EH (cell line): ENCODE measurements around the gene HMX3.

ENCODE experiments used
- DNase-seq: peaks from one replicate; pipeline ENCODE4 v3.0.0-alpha.2; 2015; ENCODE audit warnings: low read depth

HMX3 gene

DNA sequence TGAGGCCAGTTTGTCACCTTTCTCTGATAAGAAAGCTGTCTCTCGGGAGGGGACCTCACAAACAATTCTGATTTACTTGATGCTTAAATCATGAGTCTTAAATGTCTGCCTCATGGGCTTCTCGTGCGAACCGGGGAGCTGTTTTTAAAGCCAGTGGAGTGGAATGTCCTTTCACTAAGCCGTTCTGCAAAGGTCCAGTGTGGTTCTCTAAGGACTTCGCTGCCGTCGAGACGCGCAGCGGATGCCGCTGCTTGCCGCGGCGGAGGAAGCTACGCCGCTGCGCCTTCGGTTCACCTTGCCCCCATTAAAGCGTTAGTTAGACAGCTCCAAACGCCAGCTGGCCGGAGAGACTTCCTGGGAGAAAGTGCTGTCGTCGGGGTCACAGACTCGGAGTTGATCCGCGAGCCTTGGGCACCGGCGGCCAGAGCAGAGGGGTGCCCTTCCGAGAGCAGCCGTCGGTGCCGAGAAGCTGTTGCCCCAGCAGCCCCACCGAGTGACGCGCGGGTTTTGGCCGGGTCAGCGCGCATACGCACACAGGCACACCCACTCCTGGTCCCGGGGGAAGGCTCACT lies 1.3 kb upstream of the HMX3 start:
- DNase-seq: no peak

DNA sequence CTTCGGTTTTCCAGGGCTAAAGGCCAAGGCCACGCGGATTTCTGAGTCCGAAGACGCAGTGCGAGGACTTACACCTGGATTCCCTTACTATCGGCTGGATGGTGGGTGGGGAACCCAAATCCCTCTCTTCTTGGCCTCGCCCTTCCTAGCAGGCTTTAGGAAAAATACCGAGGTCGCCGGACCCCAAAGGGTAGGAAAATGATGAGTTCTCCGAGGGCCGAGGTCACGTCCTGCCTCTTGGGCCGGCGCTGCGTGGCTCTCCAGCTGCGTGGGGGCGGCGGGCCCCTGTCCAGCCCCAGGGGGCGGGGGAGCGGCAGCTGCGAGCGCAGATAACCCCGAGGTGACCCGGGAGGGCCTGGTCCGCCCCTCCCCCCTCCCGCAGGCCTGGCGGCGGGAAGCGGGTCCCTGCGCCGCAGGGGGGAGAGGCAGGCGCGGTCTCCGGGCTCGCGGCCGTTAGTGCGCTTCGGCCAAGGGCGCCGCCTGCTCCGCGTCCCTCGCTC lies 805 bp upstream of the HMX3 start:
- DNase-seq: no peak

DNA sequence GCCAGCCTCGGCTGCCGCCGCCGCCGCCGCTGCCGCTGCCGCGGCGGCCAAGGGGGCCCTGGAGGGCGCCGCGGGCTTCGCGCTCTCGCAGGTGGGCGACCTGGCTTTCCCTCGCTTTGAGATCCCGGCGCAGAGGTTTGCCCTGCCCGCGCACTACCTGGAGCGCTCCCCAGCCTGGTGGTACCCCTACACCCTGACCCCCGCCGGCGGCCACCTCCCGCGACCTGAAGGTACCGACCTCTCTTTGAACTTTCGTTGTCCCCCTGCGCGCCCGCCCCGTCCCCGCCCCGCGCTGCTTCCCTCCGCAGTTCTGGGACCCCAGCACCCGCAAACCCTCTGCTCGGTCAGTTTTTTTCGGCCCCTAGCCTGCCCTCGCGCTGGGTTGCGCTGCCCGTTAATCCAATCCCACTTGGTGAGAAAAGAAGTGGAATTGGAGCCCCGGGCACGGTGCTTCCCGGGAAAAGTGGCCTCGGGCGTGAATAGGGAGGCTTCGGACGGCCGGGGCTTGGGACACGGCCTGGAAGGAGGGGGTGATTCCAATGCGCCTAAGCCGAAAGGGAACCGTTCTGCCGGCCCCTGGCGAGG lies 543 bp downstream of the HMX3 start:
- no peak for DNase-seq

DNA sequence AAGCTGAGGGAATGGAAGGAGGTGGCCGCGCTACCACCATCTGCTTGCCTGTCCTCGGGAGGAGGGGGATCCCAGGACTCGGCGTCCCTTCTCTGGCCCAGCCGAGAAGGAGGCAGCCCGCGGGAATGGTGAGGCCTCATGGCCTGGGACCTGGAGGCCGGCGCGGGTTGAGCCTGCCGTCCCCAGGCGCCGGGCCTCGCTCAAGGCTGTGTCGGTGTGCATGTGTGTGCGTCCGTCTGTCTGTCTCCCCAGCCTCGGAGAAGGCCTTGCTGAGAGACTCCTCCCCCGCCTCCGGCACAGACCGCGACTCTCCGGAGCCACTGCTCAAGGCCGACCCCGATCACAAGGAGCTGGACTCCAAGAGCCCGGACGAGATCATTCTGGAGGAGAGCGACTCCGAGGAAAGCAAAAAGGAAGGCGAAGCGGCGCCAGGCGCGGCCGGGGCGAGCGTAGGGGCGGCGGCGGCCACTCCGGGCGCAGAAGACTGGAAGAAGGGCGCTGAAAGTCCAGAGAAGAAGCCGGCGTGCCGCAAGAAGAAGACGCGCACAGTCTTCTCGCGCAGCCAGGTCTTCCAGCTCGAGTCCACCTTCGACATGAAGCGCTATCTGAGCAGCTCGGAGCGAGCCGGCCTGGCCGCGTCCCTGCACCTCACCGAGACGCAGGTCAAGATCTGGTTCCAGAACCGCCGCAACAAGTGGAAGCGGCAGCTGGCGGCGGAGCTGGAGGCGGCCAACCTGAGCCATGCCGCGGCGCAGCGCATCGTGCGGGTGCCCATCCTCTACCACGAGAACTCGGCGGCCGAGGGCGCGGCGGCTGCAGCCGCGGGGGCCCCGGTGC lies 1.3 kb downstream of the HMX3 start:
- DNase-seq: peak; percentile 28

DNA sequence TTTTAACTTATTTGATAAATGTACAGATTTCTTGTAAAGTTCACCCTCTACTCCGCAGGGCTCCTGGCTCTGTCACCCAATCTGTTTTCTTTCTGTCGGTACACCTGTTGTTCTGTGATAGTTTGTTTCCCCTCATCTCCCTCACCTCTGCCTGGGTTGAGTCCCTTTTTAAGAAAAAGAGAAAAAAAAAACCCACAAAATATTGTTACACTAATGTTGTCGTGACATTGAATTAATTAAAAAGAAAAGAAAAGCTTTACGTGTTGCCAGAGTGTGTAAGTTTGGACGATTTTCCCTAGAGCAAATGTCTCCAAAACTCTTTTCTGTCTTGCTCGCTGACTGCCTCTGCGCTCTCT lies 3.4 kb downstream of the HMX3 start:
- no peak for DNase-seq

DNA sequence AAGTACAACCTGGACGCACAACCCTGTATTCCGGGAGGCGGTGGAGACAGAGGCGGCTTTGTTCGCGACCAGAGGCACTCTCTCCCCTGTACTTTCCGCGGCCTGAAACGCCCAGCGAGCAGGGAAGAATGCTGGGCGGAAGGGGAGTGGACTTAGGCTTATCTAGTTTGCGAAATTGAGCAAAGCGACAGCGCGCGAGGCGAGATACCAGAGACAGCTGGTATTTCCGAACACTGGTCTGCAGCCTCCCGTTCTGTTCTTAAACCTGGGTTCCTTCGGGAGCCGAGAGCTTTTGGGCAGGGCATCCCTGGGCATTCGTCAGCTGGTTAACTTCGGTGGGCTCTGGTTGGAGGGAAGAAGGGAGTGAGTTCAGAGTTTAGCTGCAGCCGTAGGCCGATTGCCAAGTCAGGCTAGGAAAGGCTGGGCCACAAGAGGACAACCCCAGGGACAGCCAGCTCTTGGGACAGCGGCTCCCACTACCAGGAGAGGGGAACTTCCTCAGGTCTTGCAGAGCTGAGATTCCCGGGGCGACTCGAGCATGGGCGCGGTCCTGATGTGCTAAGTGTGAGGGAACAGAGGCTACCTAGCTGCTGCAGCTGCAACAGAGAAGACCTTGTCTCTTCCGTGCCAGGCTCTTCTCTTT lies 3.9 kb downstream of the HMX3 start:
- no peak for DNase-seq

DNA sequence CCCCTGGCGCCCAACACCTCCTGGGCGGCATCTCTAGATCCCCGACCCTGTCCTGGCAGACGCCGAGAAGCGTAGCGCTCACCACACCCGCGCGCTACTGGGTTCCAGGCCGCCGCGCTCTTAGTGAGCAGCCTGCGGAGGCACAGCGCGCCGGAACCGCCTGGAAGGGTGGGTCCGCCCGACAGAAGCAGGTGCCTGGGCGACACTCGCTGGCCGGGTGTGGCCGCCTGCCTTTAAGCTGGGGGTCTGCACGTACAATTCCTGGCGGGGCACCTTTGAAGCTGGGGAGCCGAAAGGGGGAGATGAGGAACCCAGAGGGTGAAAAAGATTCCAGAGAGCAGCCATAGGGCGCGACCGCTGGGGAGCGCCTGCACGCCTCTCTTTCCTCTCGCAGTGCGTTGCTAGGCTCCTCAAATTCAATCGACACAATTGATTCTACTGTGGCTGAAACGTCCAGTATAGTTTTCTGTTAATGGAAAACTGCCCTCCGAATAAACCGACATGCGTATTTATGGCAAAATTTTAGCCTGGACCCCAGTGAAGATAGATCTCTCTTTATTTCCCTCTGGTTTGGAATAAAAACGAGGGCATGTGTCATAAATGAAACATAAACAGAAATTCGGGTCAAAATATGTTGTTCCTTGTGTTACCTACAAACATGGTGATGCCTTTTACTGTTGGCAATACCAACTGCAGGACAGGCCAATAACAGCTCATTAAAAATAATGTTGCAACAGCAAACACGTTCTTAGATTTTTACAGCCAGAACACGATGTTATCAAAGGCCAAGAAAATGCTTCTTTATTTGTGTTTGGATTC lies 4.6 kb downstream of the HMX3 start:
- no peak for DNase-seq

DNA sequence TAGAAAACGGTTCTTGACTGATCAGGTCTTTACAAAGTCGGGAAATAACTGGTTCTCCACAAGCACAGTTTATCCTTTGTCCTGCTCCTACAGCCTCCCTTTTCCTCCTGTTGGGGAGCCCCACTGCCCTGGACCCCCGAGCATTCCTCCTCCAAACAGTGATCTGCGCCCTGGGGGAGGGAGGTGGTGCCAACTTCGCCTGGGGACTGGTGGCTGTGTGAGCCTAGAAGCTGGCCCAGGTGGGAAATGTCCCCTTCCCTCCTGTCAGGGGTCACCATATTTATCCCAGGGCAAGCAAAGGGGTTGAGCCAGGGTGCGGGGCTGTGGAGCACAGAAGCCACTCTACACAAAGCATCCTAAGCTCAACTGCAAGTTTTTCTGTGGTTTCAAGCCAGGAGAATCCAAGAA lies 5.2 kb downstream of the HMX3 start:
- no peak for DNase-seq

DNA sequence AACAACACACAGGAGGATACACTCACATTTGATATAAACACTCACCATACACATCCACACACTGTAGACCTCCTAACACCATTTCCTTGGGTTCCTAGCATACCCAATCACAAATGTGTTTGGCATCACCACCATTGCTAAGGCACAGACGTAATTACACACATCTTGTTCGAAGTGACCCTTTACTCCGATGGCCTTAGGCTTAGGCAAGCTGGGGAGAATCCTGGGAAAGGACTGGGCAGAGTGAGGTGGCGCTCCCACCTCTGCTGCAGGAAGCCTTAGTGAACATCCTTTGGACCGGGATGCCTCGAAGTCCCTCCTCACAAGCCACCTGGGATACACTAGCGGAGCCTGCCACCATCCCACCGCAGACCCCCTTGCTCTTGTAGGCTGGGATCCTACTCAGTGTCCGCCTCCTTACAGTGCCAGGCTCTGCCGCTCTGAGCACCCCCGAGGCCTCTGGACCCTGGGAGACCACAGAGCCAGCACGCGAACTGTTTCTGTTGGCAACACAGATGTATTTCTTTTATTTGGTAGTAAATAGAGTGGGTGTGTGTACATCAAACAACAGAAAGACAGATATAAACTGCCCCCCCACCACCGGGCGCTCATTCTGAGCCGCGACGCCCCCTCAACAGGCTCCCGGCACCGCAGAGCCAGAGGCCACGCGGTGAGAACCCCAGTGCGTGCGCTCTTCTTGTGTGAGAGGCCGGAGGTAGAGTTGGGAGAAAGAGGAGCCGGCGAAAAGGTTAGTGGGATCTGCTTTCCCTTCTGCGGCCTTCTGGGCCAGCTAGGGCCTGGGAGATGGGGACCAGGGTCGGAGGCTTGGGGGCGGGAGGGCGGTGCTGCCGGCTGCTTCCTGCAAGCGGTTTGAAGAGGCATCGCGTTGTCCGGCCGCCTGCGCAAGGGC lies 6.3 kb downstream of the HMX3 start:
- no peak for DNase-seq

DNA sequence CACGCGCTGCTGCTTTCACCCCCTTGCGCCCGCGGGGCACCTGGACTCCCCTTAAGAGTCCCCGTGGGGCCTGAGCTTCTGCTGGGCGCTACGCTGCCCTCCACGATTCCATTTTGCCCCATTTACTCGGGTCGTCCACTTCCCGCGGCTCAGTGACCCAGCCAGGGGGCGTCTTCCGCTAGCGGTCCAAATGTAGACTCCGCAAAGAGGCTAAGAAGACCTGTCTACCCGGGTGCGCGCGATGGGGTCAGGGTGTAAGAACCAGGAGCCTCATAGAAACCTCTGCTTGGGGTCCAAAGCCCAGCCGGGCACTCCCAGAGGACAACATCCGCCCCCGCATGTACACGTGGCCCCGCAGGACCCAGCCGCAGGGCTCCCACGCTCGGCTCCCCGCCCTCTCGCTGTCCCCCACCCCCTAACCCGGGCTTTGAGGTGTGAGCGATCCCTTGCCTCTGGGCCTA lies 7.0 kb downstream of the HMX3 start:
- DNase-seq: no peak

DNA sequence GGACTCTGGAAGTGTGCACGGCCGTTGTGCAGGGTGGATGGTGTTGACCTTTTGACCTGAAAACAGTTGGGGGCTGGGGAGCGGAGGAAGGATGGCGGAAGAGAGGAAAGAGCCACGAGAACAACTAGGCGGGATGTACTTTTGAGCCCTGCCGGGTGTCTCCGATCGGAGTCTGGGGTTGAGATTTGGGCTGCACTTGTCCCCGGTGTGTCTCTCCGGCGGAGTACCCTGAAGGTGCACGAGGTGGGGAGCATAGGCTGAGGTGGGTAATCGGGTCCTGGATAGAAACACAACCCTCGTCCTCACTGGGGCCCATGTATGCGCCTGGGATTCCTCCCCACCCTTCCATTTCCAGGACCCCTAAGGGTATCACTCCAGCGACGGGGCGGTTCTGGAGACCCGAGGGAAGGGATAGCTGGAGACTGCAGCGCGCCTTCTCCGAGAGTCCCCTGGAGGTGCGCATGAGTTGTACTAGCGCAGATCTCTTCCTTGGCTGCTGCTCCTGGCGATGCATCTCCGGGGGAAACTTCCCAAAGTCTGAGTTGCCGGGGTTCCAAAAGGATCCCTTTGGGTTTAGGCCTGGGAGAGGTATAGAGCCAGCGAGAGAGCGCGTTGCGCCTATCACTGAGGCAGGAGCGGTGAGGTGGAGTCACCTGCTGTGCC lies 7.5 kb downstream of the HMX3 start:
- no peak for DNase-seq

DNA sequence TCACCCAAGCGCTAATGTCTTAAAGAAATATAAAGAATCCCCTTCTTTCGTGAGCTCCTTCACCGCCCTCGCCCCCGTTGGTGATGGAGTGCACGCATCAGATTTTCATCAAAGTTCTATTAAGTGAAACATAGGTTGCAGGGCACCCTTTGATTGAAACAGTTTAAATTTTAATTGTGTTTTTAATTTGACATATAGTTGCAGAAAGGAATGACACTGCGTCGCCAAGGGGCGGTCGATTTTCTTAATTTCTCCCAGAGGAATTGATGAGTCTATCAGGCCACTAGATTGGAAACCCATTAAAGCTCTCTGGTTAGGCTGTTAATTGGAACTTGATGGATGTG lies 8.0 kb downstream of the HMX3 start:
- DNase-seq: no peak

DNA sequence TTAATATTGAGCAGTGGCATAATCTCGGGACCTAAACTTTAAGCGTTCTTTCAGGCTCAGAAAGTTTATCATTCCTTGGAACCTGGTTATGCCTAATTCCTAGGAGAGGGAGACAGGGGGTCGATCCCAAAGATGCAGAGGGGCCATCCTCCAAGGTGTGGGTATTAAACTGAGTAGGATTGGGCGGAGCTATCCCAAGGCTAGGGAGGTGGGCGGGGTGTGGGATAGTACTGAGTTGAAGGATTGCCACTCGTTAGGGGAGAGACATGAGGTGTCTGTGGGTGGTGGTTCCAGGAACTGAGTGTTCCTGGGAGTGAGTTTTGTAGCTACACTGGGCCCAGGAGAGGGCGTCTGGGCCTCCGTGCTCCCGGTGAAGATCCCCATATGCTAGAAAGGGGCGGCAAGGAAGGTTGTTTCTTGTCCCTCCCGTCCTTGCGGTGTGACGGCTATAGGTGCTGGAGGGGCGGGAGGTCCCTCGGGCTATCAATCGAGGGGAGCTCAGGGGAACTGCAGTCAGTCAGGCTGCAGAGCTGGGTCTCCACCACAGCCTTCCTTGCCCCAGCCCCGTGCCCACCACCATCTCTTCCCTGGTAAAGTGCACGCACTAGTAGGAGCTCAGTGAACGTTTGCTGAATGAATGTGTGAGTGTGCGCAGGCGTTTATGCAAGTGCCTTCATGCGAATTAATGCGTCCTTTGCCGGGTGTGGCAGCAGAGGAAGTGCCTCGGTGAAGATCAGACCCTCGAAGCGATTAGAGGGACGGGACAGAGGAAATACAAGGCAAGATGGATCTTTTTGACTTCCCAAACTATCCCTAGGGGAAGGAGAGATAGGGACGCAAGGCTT lies 9.1 kb downstream of the HMX3 start:
- no peak for DNase-seq

DNA sequence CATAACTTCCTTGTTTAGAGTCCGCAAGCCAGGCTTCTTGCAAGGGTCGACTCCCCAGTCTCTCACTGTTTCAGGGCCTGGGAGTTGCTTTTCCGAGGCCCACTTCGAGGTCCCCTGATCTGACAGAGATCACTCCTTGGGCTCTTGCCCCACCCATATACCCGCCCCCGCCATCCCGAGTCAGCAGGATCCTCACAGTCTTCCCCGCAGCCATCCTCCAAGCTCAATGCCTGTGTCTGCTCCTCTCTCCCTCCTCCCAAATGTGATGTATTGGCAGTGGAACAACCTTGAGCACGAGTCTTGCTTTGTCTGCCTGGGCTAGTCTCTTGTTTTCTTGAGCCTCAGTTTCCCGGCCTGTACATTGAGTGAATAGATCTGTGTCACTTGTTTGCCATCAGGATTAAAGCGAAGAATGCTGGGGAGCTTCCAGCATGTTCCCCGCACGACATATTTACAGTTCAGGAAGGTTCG lies 9.8 kb downstream of the HMX3 start:
- DNase-seq: no peak

DNA sequence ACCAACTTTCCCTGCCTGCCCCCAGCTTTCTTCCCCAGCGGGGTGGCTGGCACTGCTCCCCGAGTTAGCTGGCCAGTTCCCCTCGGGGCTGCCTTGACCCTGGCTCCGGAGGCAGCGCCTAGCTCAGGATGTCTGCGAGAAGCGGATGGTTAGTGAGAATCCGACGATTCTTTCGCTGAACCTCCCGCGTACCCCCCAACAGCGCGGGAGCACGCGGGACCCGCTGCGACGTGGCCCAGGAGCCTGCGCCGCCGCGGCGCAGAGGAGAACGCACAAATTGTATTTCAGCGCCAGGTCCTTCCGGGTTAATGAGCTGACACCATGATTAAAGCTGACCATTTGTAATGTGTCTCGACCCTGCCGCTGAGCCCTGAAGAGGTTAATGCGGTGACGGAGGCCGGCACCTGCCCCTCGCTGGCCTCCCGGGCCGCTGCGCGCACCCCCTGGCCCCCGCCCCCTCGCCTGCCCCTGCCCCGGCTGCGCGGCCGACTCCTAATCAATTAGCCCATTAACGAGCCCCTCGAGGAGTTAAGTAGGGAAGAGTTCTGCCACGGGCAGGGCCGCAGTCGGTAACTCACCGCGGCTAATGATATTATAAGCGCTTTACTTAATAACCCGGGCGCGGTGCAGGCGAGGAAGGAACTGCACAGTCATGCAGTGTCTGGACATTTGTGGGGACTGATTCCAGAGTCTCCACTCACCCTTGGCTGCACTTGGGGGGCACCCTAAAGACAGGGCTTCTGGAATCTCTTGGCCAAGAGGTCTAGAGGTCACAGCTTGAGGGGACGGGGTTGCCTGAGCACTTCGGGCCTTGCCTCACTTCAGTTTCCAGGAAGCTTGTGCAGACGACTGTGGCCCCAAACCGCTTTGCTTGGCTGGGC lies 10.5 kb downstream of the HMX3 start:
- no peak for DNase-seq

DNA sequence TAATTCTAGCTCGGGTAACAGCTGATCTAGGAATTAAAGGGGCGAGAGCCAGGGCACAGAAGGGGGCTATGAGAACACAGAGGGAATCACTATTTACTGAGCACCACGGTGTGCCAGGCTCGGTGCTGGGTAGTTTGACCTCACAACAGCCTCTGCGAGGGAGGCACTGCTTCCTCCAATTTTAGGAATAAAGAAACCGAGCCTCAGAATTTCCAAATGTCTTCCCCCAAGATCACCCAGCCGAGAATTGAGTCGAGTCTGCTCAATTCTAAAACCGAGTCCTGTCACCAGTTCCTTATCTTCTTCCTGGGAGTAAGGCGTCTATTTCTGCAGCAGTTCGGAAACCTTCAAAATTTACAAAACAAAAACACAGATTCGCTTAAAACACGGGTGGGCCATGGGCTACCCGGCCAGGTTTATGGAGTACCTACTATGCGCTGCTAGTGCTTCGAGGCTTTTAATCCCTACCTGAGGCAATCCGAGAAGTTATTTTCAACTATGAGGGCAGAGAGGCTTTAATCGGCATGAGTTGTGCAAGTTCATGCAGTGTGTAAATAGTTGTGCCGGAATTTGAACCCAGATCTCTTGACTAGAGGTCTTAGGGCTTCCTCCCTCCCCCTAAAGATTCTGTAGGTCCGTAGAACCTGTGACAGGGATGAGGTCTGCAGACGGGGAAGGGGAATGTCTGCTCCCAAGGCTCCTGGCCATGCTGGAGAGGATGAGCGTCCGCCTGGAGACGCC lies 11.3 kb downstream of the HMX3 start:
- DNase-seq: no peak

DNA sequence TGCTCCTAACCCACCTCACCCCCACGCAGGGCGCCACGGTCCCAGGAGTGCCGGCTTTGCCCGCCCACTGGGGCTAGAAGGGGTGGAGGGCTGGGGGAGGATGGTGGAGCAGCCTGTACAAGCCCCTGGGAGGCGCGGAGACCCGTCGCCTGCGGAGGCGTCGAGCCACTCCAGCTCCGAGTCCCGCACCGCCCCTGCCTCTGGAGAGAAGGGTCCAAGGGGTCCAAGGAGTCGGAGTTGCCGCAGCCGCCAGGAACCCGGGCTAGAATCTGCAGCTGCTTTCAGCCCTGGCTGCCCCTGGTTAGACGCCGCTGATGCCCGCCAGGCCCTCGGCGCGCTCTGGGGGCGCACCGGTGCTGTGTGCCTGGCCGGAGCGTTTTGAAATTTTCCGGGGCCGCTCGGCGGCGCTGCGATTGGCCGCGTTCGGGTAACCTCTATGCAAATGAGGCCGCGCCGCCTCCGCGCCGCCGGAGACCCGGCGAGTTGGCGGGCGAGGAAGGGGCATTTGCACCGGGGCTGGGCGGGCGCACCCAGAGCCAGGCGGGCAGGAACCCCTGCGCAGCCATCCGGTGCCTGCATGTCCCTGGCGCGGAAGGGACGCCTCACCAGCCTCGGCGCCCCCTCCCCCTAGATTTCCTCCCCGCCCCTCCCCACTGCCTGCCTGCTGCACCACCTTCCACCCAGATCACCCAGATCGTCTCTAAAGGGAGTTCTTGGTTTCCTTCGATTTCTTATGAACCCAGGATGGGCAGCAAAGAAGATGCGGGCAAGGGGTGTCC lies 12.1 kb downstream of the HMX3 start, which contains the start of gene HMX2:
TSS of gene HMX2 (plus strand) at position 502 of the 779 bp plus-strand sequence. CDS start at position 745, 243 bp downstream.
- DNase-seq: no peak
